Epithelial cell of prostate (primary cell): ENCODE data around the gene CLCN2.
A peak's percentile ranks its signal among the peaks of the same experiment; 100 is the strongest.

Source experiments
- DNase-seq: peaks from one replicate; pipeline ENCODE4 v3.0.0-alpha.2; 2011; ENCODE audit warnings: low read depth, low spot score
- H3K27ac ChIP-seq: fragments of 450-650 bp; 2 replicates; pipeline ENCODE4 v1.5.1; 2017; ENCODE audit warnings: mild to moderate bottlenecking

The CLCN2 gene

DNA sequence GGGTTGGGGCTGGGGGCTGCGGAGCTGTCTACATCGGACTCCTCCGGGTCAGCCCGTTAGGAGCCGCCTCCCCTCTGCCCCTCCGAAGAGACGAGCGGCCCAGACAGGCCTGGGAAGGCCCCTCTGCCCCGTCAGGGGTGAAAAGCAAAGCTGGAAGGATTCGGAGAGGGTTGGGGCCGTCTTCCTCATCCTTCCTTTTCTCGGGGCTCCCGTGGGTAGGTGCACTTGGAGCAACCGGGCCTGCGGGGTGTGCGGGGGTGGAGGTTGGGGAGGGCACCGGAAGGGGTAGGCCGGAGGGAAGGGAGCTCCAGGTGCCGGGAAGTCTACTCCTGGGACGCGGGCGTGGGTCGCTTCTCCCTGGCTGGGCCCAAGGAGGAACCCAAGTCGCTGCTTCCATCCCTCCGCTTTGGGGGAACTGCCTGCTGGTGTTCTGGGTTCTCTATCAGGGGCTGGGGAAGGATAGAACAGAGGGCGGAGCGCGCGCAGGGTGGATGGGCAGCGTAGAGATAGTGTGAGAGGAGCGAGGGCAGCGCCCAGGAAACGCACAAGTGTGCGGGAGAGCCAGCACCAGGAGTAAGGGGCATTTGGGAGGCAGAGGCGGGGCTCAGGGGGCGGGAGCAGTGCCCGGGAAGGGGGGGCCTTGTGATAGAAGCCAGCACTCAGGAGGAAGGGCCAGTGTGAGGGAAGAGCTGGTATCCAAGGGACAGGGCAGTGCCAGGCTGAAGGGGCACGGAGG, 695 bp upstream of the CLCN2 start:
- peak; percentile 10 for DNase-seq

DNA sequence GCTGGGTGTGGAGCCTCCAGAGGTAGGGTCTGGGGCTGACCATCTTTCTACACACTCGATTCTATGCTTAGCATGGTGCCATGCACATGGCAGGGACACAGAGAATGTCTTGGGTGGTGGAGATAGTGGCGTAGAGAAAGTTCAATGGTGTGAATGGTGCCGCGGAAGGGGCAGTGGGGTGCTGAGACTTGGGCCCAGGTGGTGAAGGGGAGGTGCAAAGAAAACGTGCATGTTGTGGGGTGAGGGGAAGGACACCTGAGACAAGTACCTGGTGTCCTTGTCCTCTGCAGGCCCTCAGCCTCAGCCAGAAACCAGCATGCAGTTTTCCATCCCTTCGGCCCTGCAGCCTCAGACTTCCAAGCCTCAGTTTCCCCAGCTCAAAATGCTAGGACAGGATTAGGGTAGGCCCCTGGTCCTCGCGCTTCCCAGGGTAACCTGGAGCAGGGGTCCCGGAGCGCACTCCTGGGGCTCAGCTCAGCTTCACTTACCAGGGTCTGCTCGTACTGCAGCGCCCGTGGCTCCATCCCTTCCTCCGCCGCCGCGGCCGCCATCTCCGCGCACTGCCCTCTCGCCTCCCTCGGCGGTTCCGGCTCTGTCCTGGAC, 375 bp downstream of the CLCN2 start:
- no peak for DNase-seq
- peak overlapping the region; percentile 97 for H3K27ac ChIP-seq

More for the DNA sequence above, 695 bp upstream of the CLCN2 start:
- peak overlapping the region; percentile 97 for H3K27ac ChIP-seq

DNA sequence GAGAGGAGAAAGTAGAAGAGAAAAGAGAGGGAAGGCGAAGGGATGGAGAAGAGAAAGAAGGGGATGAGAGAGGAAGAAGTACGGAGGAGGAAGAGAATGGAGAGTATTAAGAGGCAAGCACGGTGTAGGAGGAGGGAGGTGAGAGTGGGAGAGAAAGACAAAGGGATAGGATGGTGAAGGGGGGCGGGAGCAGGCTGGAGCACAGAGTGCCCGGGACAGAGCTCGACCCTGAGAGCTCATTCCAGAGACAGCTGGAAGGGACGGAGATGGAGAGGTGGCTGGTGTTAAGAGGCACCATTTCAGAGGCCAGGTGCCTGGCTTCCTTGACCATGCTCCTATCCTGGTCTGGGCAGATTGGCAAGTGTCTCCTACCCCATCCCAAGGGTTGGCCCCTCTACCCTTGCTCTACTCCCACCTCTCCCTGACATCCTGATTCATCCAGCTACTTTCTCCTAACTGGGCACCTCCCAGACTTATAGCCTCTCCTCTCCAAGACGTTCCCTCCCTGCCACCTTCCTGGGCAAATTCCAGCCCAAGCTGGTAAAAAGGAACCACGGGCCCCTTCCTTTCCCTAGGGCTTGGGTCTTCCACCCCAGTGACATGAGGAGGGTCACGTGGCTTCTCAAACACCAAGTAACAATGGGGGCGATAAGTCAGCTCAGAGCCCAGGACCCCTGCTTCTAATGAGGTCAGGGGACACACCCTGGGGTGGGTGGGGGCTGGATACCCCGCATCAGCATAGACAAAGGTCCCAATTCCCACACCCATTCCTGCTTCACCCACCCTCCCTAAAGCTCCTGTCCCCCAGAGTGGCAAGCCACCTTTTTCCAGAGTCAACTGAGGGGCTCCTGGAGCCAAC, 1.1 kb downstream of the CLCN2 start:
- DNase-seq: no peak

DNA sequence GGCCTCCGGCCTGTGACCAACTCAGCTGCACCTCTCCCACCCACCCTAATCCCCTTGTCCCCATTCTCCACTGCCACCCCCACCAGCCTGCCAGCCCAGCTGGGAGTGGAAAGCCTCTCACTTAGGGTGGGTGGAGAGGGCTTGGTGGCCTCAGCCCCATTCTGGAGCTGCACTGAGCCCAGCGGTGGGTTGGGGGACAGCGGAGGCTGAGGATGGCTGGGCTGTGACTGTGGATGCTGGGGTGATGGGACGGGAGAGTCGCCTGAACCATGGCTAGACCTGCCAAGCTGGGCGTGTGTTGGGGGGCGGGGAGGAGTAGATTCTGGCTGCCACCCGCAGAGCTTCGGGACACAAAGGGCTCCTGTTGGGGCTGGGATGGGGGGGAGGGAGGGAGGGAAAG, 1.8 kb downstream of the CLCN2 start:
- H3K27ac ChIP-seq: no peak overlapping the region
- DNase-seq: no peak

More for the DNA sequence above, 1.1 kb downstream of the CLCN2 start:
- no peak overlapping the region for H3K27ac ChIP-seq

DNA sequence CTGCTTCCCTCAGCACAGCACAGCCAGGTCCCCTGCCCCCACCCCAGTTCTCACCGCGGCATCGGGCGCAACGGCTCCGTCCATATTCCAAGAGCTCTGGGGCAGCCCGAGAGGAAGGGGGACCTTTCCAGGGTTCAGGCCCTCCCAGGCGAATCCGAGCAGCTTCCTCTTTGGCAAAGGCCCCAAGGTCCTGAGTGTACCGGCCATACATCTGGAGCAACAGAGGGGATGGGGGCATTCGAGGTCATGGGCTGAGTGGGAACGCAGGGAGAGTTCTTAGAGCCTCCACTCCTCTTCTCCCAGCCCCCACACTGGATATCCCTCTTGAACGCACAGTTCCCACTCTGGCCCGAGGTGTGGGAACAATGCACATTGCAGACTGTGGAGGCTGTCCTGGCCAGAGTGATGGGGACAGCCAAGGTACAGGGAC, 2.5 kb downstream of the CLCN2 start:
- H3K27ac ChIP-seq: no peak overlapping the region
- no peak for DNase-seq

DNA sequence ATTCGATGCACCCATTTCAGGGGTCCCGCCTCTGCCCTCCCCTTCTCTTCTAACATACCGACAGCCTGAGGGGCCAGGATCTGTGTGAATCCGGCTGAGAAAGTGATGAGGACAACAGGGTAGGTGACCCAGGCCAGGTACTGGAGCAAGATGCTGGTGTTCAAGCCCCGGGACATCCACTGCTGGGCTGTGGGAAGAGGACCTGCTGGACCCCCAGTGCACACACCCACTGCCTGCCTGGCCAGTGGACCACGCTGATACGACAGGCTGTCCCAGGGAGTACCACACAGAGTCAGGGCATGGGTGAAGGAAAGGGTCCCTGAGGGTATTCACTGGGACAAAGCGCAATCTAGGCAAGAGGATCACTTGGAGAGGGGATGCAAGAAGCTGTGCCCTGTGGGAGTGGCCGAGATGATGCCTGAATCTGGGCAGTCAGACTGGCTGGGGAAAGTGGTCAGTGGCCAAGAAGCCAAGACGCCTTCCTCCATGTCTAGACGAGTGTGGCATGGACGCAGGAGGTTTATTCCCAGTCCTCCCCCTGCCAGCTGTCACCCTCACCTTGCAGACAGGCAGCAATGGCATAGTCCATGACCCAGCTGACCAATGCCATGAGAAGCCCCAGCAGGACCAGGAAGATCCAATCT, 3.2 kb downstream of the CLCN2 start:
- H3K27ac ChIP-seq: no peak overlapping the region
- DNase-seq: no peak

DNA sequence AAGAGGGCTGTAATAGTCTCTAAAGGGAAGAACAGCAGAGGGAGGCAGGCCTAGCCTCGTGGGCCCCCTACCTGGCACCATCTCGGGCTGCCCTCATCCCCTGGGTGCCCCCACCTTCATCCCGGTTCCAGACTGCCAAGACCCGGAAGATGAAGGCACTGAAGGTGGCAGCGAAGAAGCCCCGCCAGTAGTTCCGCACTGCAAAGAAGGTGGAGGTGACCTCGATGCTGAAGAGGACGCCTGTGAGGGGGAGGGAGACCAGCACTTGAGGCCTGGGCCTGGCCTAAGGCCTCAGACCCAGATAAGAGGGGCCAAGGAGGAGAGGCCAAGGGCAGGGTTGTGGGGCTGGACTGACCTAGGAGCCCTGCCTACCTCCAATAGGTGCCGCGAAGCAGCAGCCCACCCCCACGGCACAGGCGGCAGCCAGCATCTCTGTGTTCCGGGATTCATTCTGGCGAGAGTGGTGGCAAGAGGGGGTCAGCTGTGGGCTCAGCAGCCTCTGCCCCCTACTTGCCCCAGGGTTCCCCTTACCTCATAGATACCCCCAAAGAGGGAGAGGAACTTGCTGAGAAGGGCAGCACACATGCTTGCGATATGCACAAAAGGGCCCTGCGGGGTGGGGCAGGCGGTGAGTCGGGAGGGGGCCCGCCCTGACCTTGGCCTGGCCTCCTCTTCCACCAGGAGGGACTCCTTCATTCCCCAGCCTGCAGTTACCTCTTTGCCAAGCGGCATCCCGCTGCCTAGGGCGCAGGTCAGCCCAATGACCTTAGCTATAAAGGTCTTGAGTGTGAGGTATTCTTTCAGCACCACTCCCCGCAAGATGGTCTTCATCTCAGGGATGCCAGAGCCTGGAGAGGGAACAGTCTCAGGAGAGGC, 3.9 kb downstream of the CLCN2 start:
- no peak overlapping the region for H3K27ac ChIP-seq
- DNase-seq: no peak

DNA sequence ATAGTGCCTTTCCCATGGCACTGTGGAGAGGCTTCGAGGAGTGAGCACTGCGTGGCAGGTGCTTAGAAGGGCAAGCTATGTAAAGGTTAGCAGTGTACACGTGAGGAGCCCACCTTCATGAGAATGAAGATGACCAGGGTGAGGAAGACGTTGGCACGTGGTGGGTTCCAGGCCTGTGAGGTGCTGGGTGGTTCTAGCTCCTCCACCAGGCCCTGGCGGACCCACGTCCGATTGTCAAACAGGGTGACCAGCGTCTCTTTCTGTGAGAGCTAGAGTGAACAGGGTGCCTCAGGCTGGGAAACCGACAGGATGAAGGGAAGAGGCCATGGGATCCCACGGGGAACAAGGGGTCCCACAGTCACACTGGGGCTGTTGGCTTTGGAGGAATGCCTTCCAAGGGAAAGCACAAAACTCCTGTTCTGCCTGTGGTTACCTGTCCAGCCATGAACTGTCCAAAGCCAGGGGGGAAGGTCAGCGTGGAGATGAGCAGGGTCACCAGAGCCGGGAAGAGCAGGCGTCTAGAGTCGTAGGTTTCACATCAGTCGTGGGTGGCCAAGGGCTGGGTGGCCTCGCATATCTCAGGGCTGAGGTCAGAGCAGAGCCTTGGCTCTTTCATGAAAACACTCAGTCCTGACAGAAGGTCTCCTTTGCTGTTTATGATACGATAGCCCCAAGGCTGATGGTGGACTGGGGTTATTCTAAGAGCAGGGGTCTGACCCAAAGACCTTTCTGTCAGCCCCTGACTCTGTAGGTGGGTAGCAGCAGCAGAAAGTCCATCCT, 6.0 kb downstream of the CLCN2 start:
- H3K27ac ChIP-seq: no peak overlapping the region
- no peak for DNase-seq

DNA sequence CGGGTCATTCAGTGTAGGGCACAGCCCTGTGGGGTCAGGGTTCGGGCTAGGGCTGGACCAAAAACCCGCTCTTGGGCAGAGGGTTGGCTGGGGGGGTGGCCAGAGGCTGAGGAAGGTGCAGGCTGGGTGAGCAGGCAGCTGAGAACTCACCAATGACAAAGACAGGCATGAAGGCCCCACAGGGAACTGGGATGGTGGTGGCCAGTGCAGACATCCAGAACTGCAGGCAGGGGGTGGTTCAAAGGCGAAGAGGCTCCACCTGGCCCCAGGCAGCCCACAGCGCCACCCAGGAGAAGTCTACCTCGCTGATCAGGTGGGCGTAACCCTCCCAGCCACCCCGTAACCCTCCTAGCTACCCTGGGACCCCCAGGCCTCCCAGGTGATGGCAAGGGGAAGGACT, 6.7 kb downstream of the CLCN2 start:
- DNase-seq: no peak
- H3K27ac ChIP-seq: no peak overlapping the region

DNA sequence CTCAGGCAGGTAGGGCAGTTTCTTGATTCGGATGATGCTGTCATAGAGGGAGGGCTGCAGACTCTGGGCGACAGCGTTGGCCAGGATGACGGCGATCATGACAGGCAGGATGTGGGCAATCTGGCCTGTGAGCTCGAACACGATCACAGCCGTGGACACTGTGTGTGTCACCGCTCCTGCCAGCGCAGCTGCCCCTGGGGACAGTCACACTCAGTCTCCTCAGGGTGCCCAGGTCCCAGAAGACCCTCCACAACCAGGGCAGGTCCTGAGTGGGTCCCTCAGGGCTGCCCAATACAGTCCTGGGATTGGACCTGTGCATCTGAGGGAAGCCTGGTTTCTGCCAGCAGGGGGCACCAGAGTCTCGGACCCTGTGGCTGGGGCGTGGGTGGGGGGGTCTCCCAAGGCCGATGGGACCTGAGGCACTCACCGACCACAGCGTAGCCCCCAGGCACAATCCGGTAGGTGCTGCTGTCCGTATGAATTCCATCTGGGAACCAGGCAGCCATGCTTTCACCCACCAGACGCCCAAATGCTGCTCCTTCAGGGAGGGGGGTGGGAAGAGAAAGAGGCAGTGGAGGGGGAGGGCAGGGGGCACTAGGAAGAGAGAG, 7.2 kb downstream of the CLCN2 start:
- no peak overlapping the region for H3K27ac ChIP-seq
- DNase-seq: no peak

DNA sequence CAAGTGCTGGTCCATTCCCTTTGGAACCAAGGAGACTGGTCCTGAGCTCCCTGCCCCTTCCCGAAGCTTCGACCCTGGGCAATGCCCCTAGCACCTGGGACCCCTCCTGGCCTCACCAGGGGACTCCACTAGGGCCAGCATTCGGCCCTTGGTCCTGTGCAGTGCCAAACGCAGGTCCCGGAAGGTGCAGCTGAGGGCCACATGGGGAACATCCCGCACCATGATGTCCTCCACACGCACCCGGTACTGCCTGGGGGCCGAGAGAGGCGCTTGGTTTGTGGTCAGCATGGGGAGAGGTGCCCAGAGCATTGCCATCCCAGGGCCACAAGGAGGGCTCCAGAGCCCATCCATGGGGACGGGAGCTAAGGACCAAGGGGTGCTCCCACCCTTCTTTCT, 7.9 kb downstream of the CLCN2 start:
- no peak for DNase-seq

DNA sequence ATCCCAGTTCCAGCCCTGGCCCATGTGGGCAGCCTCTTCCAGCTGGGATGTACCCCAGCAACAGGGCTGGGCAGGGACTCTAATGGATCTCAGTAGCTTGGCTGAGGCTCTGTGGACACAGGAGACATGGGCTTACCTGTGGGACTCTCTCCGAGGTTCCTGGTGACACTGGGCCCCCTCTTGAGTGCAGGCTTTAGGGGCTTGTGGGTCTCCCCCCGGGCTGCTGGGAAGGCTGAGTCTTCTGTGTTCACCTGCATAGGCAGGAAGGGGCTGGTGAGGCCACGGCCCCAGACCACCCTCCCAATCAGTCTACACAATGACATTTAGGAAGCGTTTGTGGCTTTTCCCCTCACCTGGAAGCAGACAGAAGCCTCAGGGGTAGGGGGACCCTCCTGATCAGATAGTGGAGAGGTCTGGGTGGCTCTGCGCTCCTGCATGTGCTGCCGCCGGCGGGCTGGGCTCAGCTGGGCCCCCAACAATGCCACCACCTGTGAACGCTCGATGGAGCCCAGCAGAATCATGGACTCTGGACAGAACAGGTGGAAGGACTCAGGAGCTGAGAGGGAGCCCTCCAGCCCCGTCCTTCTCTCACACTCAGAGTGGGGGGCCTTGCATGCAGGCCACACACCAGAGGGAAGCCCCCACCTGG, 8.4 kb downstream of the CLCN2 start:
- H3K27ac ChIP-seq: no peak overlapping the region
- no peak for DNase-seq

More for the DNA sequence above, 7.9 kb downstream of the CLCN2 start:
- no peak overlapping the region for H3K27ac ChIP-seq

DNA sequence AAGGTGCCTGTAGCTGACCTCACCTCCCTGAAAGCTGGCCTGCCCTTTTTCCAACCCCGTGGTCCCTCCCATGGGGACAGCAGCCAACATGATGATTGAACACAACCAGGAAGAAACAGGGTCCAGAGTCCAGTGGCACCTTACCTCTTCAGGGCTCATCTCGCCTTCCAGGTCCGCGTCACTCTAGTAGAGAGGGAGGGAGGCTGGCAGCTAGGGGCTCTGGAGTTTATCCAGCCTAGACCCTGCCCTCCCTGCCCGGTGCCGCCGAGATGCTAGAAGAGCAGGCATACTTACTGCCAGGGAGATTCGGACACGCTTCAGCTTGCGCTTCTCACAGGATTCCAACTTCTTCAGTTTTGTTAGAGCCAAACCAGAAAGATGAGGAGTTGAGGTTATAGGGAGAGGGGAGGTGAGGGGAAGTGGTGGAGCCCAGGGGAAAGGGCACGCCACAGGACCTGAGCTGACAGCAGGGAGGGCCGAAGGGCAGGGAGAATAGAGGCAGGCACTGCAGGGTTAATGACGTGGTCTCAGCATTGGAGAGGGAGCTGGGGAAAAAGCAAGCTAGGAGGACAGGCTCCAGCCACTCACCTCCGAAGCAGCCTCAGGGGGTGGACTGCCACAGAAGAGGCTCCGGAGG, 9.1 kb downstream of the CLCN2 start:
- H3K27ac ChIP-seq: no peak overlapping the region
- DNase-seq: no peak

DNA sequence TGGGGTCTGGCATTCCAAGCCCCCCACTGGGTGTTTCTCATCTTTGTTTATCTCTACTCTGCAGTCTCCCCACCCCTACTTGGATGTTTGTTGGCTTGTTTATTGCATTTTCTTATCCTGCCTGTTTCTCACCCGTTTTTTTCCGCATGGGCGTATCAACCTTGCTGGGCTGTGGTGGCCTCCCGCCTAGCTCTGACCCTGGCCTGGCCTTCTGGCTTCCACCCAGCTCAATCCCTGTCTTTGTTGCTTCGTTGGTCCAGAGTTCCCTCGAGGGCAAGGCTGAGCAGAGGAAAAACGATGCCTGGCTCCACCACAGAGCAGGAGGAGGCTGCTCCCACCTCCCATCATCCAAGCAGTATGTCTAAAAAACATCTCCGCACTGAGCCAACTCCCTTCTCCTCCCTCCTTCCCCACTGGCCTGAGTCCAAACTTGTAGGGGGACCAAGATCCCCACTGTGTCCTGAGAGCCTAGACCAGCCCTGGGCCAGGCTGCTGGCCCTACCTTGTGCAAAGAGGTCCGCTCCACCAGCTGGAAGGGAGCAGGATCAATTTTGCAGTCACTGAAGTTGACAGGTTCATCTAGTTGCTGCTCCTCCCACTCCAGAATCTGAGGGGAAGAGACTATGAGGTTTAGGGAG, 9.8 kb downstream of the CLCN2 start:
- no peak for DNase-seq

DNA sequence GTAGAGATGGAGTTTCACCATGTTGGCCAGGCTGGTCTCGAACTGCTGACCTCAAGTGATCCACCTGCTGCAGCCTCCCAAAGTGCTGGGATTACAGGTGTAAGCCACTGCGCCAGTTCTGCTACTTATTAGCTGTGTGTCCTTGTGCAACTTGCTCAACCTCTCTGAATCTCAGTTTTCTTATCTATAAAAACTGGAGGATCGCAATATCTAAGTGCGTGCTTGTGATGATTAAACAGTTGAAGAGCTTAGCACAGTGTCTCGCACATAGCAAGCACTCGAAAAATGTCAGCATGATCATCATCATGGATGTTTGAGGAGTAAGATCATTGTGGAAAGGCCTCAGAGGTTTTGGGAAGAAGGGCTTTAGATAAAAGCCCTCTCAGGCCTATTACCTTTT, 10.8 kb downstream of the CLCN2 start:
- no peak overlapping the region for H3K27ac ChIP-seq
- no peak for DNase-seq

More for the DNA sequence above, 9.8 kb downstream of the CLCN2 start:
- H3K27ac ChIP-seq: no peak overlapping the region

DNA sequence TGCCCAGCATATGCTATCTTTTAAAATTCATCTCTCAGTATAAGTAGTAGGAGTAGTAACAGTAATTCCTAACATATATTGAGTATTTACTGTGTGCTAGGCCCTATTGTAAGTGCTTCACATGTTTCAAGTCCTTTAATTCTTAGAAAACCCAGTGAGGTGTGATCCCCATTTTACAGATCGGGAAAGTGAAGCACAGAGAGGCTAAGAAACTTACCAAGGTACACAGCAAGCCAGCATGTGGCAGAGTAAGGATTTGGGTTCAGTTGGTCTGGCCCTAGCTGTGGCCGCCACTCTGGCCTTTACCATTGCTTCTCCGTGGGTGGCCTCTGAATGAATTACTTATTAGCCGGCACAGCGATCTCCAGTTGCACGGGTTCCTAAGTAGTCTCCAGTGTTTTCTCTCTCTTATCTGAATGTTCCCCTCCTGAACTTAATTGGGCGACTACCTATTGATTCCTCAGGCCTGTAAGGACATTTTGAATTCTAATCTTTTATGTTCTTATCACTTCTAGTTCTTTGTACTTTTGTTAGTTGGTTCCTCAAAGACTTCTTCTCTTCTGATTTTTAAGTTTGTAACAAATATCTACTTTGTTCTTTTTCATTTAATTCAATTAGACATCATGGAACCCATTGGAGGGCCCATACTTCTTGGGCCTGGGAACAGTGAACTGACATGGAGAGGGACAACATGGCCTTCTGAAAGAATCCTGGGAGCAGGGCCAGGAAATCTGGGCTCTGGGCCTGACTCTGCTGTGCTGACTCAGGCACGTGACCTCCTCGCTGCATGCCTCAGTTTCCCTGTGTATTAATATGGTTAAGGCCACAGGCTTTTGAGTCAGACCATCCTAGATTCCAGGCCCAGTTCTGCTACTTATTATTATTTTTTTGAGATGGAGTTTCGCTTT, 11.6 kb downstream of the CLCN2 start:
- DNase-seq: no peak
- no peak overlapping the region for H3K27ac ChIP-seq
